ENCODE measurements around the gene ARHGEF3.

- TF ChIP-seq CTCF (IDR thresholded peaks at IDR 0.05; ENCODE audit: low read depth, low read length, poor library complexity, severe bottlenecking) = no peak
- no peak for TF ChIP-seq EZH2phosphoT487 (IDR thresholded peaks at IDR 0.05; ENCODE audit: borderline replicate concordance, low read length)
Observed at GRCh38 chr3:56700151-56700550, 101.6 kb downstream of the ARHGEF3 start.
